GM18502 (cell line): ENCODE measurements around the gene TARS2.

Experiments
- ATAC-seq: cut with Tn5 transposase; IDR thresholded peaks from one replicate; pipeline ENCODE4 v1.9.1; 2021; ENCODE audit warnings: mild to moderate bottlenecking; ENCODE audit not compliant: unreplicated experiment, poor library complexity

The TARS2 gene, protein sequence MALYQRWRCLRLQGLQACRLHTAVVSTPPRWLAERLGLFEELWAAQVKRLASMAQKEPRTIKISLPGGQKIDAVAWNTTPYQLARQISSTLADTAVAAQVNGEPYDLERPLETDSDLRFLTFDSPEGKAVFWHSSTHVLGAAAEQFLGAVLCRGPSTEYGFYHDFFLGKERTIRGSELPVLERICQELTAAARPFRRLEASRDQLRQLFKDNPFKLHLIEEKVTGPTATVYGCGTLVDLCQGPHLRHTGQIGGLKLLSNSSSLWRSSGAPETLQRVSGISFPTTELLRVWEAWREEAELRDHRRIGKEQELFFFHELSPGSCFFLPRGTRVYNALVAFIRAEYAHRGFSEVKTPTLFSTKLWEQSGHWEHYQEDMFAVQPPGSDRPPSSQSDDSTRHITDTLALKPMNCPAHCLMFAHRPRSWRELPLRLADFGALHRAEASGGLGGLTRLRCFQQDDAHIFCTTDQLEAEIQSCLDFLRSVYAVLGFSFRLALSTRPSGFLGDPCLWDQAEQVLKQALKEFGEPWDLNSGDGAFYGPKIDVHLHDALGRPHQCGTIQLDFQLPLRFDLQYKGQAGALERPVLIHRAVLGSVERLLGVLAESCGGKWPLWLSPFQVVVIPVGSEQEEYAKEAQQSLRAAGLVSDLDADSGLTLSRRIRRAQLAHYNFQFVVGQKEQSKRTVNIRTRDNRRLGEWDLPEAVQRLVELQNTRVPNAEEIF

DNA sequence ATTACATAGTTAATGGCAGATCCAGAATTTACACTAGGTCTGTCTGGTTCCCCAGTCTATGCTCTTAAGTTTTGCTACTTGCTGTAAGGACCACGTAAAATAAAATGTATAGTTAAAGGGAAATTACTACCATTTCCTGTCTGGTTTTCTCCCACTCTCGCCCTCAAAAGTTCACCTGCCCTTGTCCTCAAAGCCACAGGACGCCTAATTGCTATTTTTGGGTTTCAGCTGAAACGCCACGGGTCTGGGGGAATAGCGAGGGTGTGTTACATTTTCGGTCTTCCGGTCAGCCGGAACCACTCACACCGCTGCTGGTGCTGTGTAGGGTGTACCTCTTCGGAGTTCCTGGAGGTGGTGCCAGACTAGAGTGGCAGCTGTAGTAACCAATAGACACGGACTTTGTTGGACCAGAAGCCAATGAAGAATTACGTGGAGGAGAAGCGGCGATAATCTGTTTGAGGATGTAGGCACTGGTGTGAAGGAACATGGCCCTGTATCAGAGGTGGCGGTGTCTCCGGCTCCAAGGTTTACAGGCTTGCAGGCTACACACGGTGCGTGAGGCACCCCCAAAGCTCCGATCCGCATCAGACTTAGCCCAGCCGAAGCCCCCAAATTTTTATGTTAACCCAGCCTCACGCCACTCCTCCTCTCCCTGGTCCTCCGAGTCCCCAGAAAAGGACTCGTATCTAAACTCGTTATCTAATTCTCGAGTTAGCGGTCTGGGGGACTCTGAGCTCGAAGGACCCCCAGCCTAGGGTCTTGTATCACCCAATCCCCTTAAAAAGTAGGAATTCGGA is at the start of gene TARS2:
TSS of gene TARS2 (plus strand) at position 454 of the 797 bp plus-strand sequence. CDS start at position 486, 32 bp downstream.
- peak; percentile 99 for ATAC-seq

DNA sequence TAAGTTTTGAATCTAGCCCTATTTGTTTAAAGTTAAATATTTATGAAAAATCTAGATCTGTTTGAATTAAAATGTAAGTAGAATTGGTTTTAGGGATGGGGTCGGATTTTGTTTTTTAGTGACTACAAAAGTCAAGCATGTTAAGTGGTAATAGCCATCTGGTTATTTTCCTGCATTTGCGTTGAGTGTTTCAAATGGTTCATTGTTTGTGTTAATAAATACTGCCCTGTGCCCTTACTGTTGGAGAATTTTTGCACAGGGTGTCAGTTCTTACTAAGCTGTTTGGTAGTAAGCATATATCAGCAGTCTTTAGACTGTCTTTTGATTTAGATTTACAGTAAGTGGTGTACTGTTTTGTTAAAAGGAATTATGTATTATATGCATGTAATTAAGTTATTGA is 46.1 kb upstream of the TARS2 start:
- ATAC-seq, result no peak

DNA sequence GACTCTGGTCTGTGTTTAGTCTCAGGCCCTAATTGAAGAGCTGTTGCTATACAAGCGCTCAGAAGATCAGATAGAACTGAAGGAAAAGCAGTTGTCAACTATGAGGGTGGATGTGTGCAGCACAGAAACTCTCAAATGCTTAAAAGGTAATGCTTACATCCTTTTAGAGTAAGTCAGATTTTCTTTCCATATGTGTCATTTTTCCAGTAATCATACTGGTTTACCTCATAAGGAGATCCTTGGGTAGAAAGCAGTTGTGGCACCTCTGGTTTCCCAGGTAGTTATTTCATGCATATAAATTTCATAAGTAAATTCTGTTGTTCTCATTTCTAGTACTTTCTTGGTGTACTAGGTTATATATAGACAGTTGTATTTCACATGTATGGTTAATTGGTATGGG is 43.0 kb upstream of the TARS2 start:
- ATAC-seq, result no peak

DNA sequence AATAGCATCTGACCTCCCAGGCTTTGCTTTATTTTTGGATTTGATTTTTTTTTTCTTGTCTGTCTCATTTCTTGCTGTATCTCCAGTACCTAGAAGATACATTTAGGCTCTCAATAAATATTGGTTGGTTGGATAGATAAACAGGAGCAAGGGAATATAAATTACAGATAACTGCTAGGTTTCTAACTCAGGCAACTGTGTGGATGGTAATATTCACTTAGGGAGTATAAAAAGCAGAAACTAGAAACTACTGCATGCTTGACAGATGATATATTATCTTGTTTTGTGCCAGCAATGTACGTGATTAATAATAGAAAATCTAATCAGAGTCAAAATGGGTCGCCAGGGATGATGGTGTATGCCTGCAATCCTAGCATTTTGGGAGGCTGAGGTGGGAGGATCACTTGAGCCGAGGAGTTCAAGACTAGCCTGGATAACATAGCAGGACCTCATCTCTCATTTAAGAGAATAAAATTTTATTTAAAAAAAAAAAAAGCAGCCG is 31.0 kb upstream of the TARS2 start:
- no peak for ATAC-seq

DNA sequence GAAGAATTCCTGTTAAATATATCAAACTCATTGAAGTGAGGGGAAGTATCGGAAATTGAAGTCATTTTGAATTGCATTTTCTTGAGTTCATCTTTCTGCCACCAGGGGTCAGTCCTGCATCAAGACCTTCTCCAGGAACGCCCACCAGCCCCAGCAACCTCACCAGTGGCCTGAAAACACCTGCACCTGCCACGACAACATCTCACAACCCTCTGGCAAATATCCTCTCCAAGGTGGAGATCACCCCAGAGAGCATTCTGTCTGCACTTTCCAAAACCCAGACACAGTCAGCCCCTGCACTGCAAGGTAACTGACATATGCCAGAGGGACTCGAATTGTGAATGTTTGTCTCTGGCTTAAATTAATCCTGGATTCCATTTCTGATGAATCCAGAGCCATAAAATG is 22.8 kb upstream of the TARS2 start:
- ATAC-seq, result no peak

DNA sequence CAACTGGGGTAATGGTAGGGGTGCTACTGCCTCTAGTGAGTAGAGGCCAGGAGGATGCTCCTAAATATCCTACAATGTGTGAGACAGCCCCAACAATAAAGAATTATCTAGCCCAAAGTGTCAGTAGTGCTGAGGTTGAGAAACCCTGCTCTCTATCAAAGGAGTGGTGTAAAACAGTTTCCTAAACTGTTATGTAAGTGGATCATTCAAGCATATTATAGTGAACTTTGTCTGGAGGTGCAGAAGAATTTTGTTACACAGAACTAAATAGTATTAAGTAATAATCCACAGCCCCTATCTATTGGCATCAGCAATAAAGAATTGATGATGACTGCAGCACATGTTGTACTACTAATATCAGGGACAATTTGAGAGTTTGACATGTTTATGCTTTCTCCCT is 20.3 kb upstream of the TARS2 start:
- ATAC-seq, result no peak

DNA sequence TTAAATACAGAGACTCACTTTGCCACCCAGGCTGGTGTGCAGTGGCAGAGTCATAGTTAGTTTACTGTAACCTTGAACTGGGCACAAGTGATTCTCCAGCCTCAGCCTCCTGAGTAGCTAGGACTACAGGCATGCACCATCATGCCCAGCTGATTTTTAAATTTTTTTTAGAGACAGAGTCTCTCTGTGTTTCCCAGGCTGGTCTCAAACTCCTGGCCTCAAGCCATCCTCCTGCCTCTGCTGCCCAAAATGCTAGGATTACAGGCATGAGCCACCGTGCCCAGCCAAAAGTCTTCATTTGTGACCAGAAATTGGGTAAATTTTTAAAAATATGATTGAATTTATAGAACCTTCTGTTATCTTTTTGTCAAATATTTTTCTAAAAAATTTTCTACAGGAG is 17.9 kb upstream of the TARS2 start:
- no peak for ATAC-seq

DNA sequence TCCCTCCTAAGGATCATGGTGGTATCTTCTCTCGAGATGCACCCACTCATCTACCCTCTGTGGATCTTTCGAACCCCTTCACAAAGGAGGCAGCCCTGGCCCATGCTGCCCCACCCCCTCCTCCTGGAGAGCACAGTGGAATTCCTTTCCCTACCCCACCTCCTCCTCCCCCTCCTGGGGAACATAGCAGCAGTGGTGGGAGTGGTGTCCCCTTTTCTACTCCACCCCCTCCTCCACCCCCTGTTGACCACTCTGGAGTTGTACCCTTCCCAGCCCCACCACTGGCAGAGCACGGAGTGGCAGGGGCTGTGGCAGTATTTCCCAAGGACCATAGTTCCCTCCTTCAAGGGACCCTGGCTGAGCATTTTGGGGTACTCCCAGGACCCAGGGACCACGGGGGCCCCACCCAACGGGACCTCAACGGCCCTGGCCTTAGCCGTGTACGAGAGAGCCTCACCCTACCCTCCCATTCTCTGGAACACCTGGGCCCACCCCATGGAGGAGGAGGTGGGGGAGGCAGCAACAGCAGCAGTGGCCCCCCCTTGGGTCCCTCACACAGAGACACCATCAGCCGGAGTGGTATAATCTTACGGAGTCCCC is 14.5 kb upstream of the TARS2 start:
- no peak for ATAC-seq

DNA sequence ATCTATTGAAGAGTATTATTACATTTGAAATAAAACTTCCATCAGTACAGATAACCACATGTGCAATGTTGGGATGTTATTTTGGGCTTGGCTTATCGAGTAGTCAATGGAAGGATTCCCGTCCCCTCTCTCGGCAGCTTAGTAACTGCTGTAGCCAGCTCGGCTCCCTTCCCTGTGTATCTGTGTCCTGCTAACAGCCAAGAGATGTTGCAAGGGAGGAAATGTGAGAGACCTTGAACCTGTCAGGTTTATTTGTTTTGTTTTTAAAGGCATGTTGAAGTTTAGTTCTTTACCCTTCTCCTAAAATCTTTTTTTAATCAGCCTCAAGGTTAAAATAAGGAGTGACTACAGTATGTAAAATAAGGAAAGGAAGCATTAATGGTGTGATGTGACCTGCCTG is 13.6 kb upstream of the TARS2 start:
- no peak for ATAC-seq

DNA sequence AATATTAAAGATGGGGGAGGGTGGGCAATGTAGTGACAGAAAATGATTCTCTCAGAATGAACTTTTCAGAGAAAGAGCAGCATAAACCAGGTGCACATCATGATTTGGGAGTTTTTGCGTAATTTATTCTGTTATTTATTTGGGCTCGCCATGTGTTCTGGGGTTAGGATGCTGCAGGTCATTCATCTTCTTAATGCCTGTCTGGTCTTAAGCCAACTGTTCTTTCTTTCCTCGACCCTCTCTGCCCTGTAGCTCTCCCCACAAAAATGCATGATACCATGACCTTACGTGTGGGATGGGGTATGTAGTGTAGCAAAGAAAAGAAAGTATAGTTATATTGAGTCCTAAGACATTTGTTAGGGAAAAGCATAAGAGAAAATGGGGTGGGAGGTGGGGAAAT is 12.3 kb upstream of the TARS2 start:
- no peak for ATAC-seq

DNA sequence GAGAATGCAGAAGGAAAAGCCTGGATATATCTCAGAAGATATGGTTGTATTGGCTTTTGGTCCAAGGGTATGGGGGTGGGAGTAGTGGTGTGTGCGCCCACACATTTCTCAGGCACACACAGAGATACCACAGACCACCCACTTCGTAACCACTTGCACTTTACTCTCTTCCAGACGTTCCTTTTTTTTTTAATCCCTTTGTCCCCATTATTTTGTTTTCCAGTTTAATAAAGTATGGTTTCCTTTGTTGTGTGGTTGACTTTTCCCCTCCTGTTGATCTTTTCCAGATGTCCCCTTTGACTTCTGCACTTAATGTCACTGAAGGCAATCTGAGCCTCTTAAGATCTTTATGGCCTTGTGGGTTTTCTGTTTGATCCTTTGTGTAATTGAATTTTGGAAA is 10.5 kb upstream of the TARS2 start:
- ATAC-seq, result no peak

DNA sequence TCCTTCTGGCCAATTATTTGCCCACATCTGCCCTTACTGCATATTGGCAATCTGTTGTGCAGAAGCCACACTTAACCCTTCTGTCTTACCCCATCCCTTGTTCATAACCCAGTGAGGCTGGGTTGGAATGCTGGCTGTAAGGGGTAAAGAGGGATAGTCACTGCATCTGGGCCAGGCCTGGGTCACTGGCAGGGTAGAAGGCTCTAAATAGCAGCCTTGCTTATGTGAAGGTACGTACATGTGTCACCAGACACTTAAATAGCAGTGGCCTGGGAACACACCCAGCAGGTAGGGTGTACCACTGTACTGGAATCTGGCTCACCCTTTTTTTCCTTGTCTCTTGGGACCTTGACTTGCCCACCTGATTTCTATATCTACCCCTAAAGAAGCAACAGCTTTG is 9.9 kb upstream of the TARS2 start:
- ATAC-seq, result no peak

DNA sequence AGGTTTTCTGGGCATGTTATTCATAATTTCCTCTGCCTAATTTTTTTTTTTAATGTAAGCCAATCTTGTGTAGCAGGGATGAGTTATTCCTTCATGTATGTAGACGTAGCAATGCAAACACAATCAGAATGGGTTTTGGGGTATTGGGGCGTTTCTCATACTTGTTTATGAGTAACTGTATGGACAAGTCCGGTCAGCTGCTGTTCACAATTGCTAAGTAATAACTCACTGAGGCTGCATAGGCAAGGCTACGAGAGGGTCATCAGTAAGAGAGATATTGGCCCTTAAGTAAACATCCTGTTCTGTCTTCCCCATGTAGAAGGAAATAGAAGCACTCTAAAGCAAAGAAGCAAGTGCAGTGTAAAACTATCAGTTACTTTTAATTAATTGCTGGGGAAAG is 9.5 kb upstream of the TARS2 start:
- ATAC-seq, result no peak

DNA sequence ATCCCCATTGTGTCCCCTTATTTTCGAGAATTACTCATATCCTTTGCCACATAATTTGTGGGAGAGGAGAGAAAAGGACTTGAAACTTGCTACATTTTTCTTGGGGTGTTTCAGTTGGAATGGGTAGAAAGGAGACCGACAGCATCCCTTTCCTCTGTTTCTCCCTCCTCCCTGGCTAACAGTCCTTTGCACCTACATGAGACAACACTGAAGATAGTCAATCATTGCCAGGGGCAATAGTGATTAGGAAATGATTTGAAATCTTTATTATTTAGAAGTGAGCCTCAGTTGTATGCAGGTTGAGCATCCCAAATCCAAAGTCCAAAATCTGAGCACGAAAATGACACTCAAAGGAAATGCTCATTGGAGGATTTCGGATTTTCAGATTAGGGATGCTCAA is 7.8 kb upstream of the TARS2 start:
- no peak for ATAC-seq

DNA sequence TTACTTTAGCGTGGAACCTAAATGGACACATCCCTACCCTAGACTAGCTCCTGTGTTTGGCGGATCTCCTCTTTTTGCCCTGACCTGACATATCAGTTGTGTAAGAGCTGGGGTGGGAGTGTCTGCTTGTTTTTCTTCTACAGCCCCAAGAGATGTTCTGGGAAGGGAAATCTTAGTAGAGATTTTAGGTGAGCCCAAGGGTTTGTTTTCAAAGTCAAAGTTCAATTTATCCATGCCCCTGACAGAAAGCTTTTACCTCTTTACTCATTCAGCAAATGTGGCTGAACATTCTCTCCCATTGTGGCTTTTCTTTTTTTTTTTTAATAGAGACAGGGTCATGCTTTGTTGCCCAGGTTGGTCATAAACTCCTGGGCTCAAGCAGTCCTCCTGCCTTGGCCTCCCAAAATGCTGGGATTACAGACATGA is 7.3 kb upstream of the TARS2 start:
- ATAC-seq, result no peak

DNA sequence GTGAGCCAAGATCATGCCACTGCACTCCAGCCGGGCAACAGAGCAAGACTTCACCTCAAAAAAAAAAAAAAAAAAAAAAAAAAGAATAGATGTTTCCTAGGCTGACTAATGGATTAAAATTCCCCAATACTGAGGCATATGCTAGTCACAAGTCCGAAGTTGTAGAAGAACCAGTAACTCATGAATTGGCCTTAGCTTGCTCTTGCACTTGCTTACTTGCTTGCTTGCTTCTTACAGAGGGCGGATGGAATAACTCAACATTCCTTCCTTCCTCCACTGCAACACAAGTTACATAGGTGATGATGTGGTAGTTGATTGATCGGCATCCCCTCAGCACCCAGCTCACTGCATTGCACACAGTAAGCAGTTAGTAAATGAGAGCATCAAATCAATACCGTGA is 2.8 kb upstream of the TARS2 start:
- ATAC-seq, result no peak

DNA sequence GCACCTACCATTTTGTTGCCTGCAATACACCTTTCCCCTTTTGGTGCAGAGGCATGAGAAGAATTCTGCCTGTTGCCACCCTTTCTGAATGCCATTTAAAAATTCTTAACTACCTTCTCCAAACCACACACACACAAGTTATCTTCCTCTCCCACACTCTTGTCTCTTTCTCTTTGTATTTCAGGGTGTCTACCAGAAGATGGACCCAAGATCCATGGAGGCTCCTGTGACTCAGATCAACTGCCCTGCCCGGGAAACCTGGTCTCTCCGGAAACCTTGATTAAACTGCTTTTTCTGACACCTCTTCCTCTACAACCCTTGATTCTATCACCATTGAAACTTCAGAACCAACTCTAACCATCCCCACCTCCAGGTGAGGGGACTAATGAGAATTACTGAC is 2.4 kb upstream of the TARS2 start:
- no peak for ATAC-seq

DNA sequence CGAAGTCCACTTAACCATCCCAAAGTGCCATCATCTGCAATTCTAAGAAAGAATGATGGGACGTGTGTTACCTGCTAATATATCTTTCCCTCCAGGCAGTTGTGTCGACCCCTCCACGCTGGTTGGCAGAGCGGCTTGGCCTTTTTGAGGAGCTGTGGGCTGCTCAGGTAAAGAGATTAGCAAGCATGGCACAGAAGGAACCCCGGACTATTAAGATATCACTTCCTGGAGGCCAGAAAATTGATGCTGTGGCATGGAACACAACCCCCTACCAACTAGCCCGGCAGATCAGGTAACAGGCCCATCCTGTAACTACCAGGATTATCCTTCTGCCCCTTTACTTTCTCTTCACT is 520 bp downstream of the TARS2 start:
- no peak for ATAC-seq

DNA sequence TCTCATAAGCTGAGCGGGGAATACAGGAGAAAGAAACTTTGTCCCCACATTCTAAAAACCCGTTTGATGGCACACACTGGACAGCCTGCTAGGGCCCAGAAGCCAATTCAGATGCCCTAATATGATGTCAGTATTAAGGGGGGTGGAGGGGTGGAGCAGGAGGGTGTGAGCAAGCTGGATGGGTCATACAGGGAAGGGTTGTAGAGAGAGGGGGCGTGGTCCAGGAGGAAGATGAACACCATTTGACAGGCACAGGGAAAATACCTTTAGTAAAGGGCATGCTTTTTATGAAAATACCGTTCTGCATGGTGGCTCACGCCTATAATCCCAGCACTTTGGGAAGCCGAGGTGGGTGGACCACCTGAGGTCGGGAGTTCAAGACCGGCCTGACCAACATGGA is 6.0 kb downstream of the TARS2 start:
- ATAC-seq, result no peak

DNA sequence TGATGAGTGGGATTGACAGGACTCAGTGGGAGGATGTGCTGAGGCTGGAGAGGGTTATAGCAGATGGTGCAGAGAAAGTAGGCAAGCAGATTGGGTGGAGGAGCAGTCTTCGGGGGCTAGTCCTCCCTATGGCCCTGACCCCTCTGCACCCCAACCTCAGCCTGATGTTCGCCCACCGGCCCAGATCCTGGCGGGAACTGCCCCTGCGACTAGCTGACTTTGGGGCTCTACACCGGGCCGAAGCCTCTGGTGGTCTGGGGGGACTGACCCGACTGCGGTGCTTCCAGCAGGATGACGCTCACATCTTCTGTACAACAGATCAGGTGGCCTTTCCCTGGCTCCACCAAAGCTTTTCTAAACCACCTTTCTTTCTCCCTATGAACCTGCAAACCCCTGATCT is 11.1 kb downstream of the TARS2 start:
- no peak for ATAC-seq

DNA sequence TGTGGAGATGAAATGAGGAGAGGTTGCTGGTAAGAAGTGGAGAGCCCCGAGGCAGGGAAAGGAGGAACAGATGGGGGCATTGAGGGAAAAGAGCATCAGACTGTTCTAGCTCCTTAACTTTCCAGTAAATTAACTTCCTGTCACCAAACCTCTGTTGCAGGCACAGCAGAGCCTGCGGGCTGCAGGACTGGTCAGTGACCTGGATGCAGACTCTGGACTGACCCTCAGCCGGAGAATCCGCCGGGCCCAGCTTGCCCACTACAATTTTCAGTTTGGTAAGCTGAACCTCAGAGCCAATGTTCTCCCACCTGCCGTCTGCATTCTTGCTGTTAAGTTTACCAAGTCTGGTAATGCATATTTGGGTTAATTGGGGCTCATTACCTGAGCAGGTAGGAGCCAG is 18.2 kb downstream of the TARS2 start:
- no peak for ATAC-seq
